ENCODE measurements around the gene ARHGDIB.
A peak's percentile ranks its signal among the peaks of the same experiment; 100 is the strongest.

ARHGDIB gene

GRCh38 chr12:14961466-14962152, at the start of gene ARHGDIB:
TSS of gene ARHGDIB (minus strand) at chr12:14961601. CDS start at chr12:14950712, 10,889 bp downstream.
- peak; percentile 97 for DNase-seq

- DNase-seq = no peak
Observed at GRCh38 chr12:15011162-15011561, 49.8 kb upstream of the ARHGDIB start.

DNA sequence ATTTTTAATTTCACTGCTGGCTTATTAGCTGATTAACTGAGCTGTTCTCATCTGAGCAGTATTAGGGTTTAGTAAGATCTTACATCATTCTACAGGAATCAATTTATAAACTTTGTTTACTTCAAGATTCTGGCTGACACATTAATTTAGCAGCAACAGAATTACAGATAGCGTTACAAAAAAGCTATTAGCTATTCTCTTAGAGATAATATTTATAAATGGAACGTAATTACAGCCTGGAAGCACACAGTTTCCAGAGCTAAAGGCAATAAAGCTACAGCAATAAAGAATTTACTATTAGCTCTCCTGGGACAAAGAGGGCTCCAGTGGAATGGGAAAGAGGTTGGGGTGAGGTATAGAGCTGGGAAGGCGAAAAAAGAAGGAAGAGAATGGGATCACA, 46.1 kb upstream of the ARHGDIB start:
- DNase-seq = no peak

GRCh38 chr12:15005064-15005463, 43.7 kb upstream of the ARHGDIB start:
- DNase-seq = no peak

- no peak for DNase-seq
Observed at GRCh38 chr12:15004421-15004820, 43.0 kb upstream of the ARHGDIB start.

GRCh38 chr12:15001733-15002382, 40.5 kb upstream of the ARHGDIB start:
- DNase-seq = no peak

DNA sequence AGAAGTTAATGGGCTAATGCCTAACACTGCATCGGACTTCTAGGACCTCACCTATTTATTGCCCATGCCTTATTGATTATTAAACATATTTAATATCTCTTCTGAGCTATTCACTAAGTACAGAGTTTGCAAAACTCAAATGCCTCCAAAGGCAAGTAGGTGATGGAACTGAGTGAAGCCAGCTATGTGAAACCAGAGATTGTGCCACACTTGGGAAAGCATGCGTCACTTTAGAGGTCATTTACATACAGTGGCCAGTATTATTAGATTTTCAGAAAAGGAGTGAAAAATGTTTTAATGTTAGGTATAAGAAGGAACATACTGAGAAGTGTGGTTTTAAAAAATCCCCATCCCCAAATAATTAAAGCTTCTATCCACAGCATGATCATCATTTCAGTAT, 39.2 kb upstream of the ARHGDIB start:
- DNase-seq = no peak

GRCh38 chr12:14999695-15000365, 38.4 kb upstream of the ARHGDIB start:
- no peak for DNase-seq

DNA sequence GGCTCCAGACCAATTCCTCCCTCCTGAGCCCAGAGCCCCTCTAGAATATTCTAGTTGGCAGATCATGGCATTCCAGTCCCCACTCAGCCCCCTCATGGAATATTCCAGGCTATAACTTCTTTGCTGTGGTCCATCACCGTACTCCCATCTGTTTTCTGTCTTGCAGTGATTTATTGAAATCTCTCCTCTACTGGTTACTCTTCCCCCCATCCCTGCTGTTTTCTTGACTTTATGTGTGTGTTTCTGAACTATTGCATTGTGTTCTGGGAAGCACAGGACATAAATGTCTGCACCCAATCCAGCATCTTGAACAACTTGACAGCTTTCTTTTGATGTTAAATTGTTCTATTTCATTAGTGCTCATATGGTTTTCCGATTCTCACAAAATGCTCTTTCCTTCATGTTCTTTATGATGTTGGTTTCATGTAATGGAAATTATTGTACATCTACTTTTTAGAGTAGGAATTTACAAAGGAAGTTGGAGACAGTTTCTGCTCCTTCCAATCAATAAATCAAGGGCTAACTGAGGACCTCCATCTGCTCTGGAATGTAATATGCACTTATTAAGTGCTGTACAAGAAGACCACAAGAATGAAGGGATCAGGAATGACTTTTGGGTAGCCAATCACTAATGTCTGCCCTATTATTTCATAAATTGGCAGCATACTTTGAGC, 37.8 kb upstream of the ARHGDIB start:
- no peak for DNase-seq

DNA sequence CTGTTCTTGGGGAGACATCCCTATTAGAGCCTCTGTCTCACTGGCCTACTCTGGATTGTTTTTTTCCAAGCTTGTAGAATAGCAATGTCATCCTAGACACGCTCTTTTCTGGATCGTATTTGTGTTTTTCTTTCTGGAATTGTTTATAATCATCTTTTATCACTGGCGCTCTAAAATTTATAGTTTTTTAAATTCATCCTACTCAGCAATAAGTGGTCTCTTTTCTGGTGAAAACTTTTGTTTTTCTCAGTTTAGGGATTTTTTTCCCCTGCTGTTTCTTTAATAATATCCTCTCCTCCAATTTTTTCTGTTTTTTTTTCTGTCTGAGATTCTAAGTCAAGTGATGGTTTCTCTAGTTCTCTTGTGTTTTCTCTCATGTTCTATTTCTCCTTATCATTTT, 36.6 kb upstream of the ARHGDIB start:
- DNase-seq = no peak

DNA sequence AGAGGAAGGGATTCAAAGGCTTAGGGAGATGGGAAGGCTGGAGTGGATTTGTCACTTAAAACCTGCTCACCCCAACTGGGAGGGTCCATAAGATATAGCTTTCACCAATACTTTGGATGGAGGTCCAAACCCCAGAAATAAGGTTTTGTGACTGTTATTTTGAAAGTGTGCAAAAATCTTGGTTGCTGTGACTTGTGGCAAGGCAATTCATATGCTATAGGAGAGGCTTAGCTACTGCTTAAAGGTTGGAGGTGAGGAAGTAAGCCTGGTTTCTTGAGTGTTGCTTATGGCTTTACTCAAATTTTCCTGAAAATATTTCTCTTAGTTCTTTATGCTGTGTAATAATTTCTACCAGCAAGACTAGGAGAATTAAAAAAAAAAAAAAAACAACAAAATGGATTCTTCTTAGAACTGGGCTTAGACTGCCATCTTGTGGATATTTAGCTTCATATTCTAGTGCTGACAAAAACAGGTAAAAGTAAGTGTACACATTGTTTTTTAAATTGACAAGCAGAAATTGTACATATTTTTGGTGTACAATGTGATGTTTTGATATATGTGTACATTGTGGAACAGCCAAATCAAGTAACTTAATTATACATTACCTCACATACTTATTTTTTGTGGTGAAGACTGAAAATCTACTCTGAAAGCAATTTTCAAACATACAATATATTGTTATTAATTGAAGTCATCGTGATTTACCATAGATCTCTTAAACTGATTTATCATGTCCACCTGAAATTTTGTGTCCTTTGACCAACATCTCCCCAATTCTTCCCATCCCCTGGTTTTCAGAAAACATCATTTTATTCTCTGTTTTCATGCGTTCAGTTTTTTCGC, 34.4 kb upstream of the ARHGDIB start:
- no peak for DNase-seq

- DNase-seq = no peak
Observed at GRCh38 chr12:14994610-14995009, 33.2 kb upstream of the ARHGDIB start.

- DNase-seq = no peak
Observed at GRCh38 chr12:14993537-14994266, 32.3 kb upstream of the ARHGDIB start.

DNA sequence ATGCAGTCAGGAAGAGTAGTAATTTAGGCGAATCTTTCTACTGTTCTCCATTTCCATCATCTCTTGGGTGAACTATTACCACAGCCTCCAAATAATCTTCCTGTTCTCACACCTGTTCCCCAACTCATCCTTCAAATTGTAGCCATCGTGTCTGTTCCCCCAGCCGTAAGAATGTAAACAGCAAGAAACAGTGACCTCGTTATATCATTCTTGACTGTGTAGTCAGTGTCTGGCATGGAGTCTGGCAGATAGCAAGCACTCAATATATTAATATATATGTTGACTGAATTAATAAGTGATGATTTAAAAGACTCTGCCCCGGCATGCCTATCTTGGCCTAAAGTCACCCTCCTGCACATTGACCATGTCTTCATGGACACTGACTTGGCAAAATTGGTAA, 31.7 kb upstream of the ARHGDIB start:
- DNase-seq = no peak

GRCh38 chr12:14992673-14993072, 31.3 kb upstream of the ARHGDIB start:
- no peak for DNase-seq

DNA sequence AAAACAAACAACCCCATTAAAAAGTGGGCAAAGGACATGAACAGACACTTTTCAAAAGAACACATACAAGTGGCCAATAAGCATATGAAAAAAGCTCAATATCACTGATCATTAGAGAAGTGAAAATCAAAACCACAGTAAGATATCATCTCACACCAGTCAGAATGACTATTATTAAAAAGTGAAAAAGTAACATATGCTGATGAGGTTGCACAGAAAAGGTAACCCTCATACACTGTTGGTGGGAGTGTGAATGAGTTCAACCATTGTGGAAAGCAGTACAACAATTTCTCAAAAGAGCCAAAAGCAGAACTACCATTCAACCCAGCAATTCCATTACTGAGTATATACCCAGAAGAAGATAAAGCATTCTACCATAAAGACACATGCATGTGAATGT, 29.7 kb upstream of the ARHGDIB start:
- DNase-seq = no peak

DNA sequence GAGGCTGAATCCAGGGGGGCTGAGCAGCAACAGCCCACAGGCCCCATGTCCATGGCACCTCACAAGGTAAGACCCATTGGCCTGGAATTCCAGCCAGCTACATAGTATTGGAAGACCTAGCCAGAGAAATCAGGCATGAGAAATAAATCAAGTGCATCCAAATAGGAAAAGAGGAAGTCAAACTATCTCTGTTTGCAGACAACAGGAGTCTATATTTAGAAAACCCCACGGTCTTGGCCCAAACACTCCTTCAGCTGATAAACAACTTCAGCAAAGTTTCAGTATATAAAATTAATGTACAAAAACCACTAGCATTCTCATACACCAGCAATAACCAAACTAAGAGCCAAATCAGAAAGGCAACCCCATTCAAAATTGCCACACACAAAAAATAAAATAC, 28.4 kb upstream of the ARHGDIB start:
- DNase-seq = no peak

GRCh38 chr12:14988035-14988434, 26.6 kb upstream of the ARHGDIB start:
- DNase-seq = no peak

DNA sequence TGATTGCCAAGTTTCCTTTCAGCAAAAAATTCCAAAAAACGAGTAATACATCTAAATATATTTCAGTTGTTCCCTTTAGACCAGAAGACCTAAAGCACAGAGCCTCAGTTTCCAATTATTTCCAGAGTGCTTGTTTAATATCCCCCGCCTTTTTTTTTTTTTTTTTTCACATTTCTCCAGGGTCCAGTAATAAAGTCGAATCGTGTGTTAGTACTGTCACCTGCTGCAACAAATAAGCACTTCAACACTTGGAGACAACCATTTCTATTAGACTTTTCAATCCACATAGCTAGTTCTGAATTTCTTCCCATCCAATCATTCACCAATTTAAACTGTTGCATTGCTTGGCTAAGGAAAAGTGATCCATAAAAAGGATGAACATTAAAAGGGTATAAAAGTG, 25.0 kb upstream of the ARHGDIB start:
- no peak for DNase-seq

- DNase-seq = no peak
Observed at GRCh38 chr12:14984766-14985285, 23.4 kb upstream of the ARHGDIB start.

DNA sequence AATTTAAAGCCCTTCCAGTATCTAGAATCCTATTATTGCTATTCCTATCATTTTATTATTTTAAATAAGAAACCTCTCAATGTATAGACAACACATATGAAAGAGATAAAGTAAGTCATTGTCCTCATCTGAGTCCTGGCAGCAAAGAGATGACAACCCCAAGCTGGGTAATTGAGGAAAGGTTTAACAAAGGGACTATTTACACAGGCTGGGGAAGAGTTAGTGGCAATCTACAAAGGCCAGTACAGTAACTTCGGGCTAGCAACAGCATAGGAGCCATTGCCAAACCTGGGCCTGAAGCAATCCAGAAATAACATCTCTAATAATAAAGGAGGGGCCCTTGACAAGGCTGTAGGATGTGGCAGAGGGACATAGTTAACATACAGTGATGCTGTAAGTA, 22.6 kb upstream of the ARHGDIB start:
- DNase-seq = no peak

DNA sequence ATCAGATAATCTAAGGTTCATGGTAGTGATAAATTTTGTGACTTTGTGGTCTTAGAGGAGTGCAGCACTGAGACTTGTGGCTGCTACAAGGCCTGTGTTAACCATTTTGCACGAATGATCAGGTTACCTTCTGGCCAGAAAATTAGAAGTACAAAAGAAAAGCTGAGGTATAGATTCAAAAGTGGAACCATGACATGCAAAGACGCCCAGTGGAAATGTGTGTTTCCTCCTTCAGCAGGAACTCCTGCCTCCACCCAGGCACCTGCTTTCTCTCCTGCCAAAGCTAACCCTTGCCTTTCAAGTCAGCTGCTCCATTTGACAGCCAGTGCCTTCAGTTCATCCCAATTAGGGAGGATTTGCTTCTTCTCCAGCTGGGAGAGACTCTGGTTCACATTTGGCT, 21.6 kb upstream of the ARHGDIB start:
- no peak for DNase-seq

All from SIG-M5 (cell line).